ENCODE measurements around the gene ZSCAN12.

DNA sequence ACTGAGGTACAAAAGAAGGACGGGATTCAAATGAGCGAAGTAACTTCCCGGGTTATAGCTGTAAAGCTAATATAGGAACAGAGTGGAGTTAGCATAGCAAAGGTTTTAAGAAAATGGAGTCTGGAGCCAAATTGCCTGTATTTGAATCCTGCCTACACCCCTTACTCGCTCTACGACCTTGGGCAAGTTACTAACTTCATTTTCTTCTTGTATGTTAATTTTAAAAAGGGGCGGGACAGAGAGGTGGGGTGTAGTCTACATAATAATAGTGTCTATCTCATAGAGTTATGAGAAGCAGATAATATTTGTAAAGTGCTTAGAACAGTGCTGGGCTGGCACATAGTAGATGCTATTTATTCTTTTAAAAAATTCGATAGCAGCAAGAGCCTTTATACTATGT lies 43.0 kb upstream of the ZSCAN12 start:
- TF ChIP-seq, protein P1, sequence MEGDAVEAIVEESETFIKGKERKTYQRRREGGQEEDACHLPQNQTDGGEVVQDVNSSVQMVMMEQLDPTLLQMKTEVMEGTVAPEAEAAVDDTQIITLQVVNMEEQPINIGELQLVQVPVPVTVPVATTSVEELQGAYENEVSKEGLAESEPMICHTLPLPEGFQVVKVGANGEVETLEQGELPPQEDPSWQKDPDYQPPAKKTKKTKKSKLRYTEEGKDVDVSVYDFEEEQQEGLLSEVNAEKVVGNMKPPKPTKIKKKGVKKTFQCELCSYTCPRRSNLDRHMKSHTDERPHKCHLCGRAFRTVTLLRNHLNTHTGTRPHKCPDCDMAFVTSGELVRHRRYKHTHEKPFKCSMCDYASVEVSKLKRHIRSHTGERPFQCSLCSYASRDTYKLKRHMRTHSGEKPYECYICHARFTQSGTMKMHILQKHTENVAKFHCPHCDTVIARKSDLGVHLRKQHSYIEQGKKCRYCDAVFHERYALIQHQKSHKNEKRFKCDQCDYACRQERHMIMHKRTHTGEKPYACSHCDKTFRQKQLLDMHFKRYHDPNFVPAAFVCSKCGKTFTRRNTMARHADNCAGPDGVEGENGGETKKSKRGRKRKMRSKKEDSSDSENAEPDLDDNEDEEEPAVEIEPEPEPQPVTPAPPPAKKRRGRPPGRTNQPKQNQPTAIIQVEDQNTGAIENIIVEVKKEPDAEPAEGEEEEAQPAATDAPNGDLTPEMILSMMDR (IDR thresholded peaks at IDR 0.05 in 8 of 11, conservative IDR thresholded peaks at IDR 0.05 in 3 of 11) = no peak
- TF ChIP-seq POLR2AphosphoS5 (IDR thresholded peaks at IDR 0.05) = no peak

All from spleen (tissue), 7 donors.